SK-N-MC (cell line): ENCODE data around the gene SNX8.

ENCODE experiments used
- EZH2 ChIP-seq: fragments of 200-600 bp; sonication (generic); IDR thresholded peaks from one replicate; pipeline ENCODE4 v1.6.1; 2017; ENCODE audit warnings: antibody characterized with exemption
- POLR2AphosphoS5 ChIP-seq: IDR thresholded peaks from 2 replicates; pipeline ENCODE4 v1.6.1; 2012; ENCODE audit warnings: mild to moderate bottlenecking, low read depth, low read length, borderline replicate concordance

DNA sequence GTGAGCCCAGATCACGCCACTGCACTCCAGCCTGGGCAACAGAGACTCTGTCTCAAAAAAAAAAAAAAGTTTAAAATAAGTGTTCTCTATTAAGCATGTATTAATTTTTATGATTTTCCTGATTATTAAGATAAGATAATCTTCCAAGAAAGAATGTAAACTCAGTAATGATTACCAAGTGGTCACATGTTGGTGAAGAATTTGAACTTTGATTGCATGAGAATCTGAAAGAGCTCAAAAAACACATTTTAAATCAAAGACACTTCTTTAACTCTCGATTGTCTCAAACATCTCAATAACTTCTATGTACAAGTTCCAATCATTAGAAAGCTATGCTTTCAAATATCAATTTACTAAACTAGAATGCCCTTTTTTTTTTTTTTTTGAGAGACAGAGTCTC is 33.8 kb downstream of the SNX8 start:
- TF ChIP-seq POLR2AphosphoS5 (no peak), EZH2 (no peak)
